Fibroblast of the aortic adventitia (primary cell): Measurements from ENCODE around the gene ANKRD49. TPM values are rescaled to one million over a fixed set of nuclear protein-coding genes. Genes with fewer than 3 reads are reported as not detected.

Experiments
- DNase-seq: peaks from one replicate; pipeline ENCODE4 v3.0.0-alpha.2; 2010; ENCODE audit warnings: low read depth
- H3K4me3 ChIP-seq: 2 replicates; pipeline ENCODE4 v1.5.1; 2011; ENCODE audit warnings: low read depth, mild to moderate bottlenecking, control low read depth, low read length, moderate library complexity
- small RNA-seq: library from RNA; depleted of rRNA; stranded (forward); fragments of <200 nt; gene quantifications from one replicate; pipeline ENCODE3, GENCODE V24; 2012
- total RNA-seq: library from RNA; depleted of rRNA; stranded (reverse); fragments of >200 nt; gene quantifications from 2 replicates; pipeline ENCODE4 v1.2.3, GENCODE V29; 2012; ENCODE audit warnings: low replicate concordance
- TF ChIP-seq, protein P1 (sequence below): IDR thresholded peaks from 2 replicates; pipeline ENCODE4 v1.5.1; 2011; ENCODE audit warnings: mild to moderate bottlenecking, low read length, control low read depth, inconsistent platforms; ENCODE audit not compliant: insufficient read depth

Gene ANKRD49
- total RNA-seq, 1 donor, result 13.9 TPM

DNA sequence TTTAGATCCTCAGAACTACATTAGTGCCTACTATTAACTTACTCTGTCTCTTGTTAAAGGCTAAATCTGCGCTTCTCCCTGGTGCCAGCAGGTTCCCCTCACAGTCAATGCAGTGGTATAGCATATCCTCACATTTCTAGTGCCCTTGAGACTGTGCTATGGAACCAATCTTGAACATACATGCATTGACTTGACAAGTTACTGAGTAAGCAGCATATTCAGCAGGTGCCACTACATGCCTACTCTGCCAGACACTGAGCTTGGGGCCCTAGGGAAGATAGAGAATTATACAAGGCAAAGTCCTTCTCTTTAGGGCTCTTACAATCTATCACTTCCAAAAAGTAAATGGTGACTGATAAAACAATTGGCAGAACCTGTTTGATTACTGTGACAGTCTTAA, 53.1 kb downstream of the ANKRD49 start:
- TF ChIP-seq, protein P1, sequence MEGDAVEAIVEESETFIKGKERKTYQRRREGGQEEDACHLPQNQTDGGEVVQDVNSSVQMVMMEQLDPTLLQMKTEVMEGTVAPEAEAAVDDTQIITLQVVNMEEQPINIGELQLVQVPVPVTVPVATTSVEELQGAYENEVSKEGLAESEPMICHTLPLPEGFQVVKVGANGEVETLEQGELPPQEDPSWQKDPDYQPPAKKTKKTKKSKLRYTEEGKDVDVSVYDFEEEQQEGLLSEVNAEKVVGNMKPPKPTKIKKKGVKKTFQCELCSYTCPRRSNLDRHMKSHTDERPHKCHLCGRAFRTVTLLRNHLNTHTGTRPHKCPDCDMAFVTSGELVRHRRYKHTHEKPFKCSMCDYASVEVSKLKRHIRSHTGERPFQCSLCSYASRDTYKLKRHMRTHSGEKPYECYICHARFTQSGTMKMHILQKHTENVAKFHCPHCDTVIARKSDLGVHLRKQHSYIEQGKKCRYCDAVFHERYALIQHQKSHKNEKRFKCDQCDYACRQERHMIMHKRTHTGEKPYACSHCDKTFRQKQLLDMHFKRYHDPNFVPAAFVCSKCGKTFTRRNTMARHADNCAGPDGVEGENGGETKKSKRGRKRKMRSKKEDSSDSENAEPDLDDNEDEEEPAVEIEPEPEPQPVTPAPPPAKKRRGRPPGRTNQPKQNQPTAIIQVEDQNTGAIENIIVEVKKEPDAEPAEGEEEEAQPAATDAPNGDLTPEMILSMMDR, result no peak
- no peak for DNase-seq
- H3K4me3 ChIP-seq, result peak overlapping the region; percentile 38

DNA sequence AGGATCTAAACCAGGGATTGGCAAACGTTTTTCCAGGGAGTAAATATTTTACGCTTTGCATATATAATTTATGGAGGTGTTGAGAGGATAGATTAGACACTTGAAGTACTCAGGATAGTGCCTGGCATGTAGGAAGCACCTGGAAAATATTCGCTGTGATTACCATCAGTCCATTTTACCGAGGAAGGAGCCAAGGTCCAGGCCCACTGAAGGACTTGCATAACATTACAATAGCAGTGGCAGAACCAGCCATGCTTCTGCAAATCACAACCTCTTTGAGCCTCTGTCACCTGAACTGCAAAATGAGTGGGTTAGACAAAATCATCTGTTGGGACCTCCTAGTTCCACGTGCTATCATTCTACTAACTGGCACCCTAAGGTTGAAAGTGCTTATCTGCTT, 55.4 kb downstream of the ANKRD49 start:
- no peak for DNase-seq
- TF ChIP-seq, protein P1, result no peak
- no peak overlapping the region for H3K4me3 ChIP-seq

Small RNA genes within 50 kb of the gene (small RNA-seq; reads per million reads assigned to genes)
- gene MIR548L, result 3.2 reads per million, percentile 82 among the genes with 10 or more reads in this experiment

Other genes starting within 250 kb of the ANKRD49 start
- gene IZUMO1R, start 189.4 kb upstream of the ANKRD49 start, total RNA-seq, result not detected in 2 replicates
- not detected in 2 replicates for gene GPR83, start 92.6 kb upstream of the ANKRD49 start, total RNA-seq
- 15.5 and 23.9 TPM in 2 replicates for gene MRE11, start 140 bp upstream of the ANKRD49 start, total RNA-seq
- not detected in 2 replicates for gene C11orf97, start 18.5 kb downstream of the ANKRD49 start, total RNA-seq
- 5.6 and 7.1 TPM in 2 replicates for gene FUT4, start 49.9 kb downstream of the ANKRD49 start, total RNA-seq
- gene PIWIL4, start 73.4 kb downstream of the ANKRD49 start, total RNA-seq, result 2.7 and 5.6 TPM in 2 replicates